Measurements from ENCODE around the gene PDE7B. TPM values are rescaled to one million over a fixed set of nuclear protein-coding genes. Genes with fewer than 3 reads are reported as not detected.
"Not testable (repeated sequence)": the region's sequence is repeated elsewhere in the genome, so short reads cannot be mapped to it uniquely, and the experiment has no call there.

Gene PDE7B
- polyA plus RNA-seq, 3 donors from 2014 or later: 0.14 TPM; not detected in 2

- no peak overlapping the region for H3K27ac Mint-ChIP-seq
- no peaks in the 10 kb centered on the region for H3K4me1 Mint-ChIP-seq
- peaks cover 0 to 1% (median 0%) of the 10 kb centered on the region in 6 donors for H3K9me3 Mint-ChIP-seq
Measured at GRCh38 chr6:136104556-136104955, 253.1 kb downstream of the PDE7B start.

DNA sequence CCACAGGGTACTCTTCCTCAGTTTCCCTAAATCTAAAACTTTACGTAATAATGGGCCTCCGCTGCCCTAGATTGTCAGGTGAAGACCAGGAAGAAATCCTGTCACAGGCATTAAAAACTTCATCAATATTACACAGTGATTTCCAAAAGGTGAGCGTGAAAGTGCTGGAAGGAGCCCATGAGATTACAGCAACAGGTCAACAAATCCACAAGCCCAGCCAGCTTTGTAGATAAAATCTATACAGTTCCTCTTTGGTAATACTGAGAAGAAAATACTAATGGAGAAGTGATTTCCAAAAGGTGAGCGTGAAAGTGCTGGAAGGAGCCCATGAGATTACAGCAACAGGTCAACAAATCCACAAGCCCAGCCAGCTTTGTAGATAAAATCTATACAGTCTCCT, 254.3 kb downstream of the PDE7B start:
- not testable (repeated sequence) for H3K4me1 Mint-ChIP-seq; H3K36me3 Mint-ChIP-seq; H3K27me3 Mint-ChIP-seq (ENCODE audit: low read depth in 3 of 3); H3K9me3 Mint-ChIP-seq; H3K4me3 Mint-ChIP-seq; H3K27ac Mint-ChIP-seq; DNase-seq

More at GRCh38 chr6:136104556-136104955, 253.1 kb downstream of the PDE7B start:
- Mint-ChIP-seq H3K4me3 (no peak overlapping the region), H3K36me3 (no peaks in the 10 kb centered on the region), H3K27me3 (ENCODE audit: low read depth in 3 of 3) (peaks cover 2 to 6% (median 4%) of the 10 kb centered on the region in 3 donors)
- no peak for DNase-seq

- H3K27me3 Mint-ChIP-seq (ENCODE audit: low read depth in 3 of 3): peaks cover 0 to 6% (median 1%) of the 10 kb centered on the region in 3 donors
- H3K36me3 Mint-ChIP-seq: peaks cover 0 to 3% (median 0%) of the 10 kb centered on the region in 3 donors
- no peak overlapping the region for H3K27ac Mint-ChIP-seq
- no peak overlapping the region for H3K4me3 Mint-ChIP-seq
- H3K9me3 Mint-ChIP-seq: peaks cover 0 to 2% (median 0%) of the 10 kb centered on the region in 6 donors
- DNase-seq: no peak
- H3K4me1 Mint-ChIP-seq: no peaks in the 10 kb centered on the region
Measured at GRCh38 chr6:136108361-136108945, 257.0 kb downstream of the PDE7B start.

DNA sequence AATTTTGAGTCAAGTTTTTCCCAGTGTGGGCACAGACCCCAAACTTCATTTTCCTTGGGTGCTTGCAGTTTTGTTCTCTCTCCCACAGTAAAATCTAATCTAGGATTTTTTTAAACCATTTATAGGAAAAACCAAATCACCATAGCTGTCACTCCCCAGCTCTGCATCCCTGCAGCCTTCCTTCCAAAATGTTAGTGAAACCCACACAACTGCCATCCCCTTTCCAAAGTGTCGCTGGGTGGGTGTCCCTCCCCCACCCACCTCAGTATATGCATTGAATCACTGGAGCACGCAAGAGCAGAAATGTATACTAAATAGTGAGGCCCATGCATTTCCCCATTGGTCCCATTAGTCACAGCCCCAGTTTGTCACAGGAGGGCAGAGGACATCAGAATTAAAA, 260.3 kb downstream of the PDE7B start:
- no peaks in the 10 kb centered on the region for H3K4me1 Mint-ChIP-seq
- no peak for DNase-seq
- H3K4me3 Mint-ChIP-seq: no peak overlapping the region
- H3K9me3 Mint-ChIP-seq: peaks cover 0 to 2% (median 0%) of the 10 kb centered on the region in 6 donors
- peaks cover 0 to 11% (median 1%) of the 10 kb centered on the region in 3 donors for H3K27me3 Mint-ChIP-seq (ENCODE audit: low read depth in 3 of 3)
- H3K27ac Mint-ChIP-seq: no peak overlapping the region
- peaks cover 0 to 3% (median 0%) of the 10 kb centered on the region in 3 donors for H3K36me3 Mint-ChIP-seq

- Mint-ChIP-seq H3K4me1 (no peaks in the 10 kb centered on the region), H3K9me3 (peaks cover 0 to 2% (median 0%) of the 10 kb centered on the region in 6 donors), H3K27me3 (ENCODE audit: low read depth in 3 of 3) (peaks cover 0 to 11% (median 1%) of the 10 kb centered on the region in 3 donors), H3K36me3 (peaks cover 0 to 3% (median 0%) of the 10 kb centered on the region in 3 donors), H3K4me3 (no peak overlapping the region), H3K27ac (no peak overlapping the region)
- no peak for DNase-seq
Measured at GRCh38 chr6:136112262-136112661, 260.8 kb downstream of the PDE7B start.

DNA sequence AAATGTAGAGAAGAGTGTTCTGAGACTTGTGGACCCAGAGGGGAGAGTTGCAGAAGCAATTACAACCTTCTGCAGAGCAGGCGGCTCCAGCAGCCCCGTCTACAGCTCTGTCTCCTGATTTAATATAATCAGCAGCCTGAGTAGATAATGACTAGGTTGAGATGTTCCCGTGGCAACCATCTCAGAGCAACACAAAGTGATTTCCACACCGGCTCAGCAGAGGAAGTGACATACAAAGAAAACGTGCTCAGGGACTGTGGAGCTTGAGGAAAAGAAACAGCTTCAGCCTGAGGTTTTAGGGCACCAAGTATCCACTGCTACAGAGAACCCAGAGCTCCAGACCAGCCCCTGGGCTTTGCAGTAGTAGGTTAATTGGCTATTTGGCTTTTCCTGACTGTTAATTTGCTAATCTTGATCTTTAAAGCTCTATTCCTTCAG, 262.3 kb downstream of the PDE7B start:
- H3K4me3 Mint-ChIP-seq: no peak overlapping the region
- no peak overlapping the region for H3K27ac Mint-ChIP-seq
- peaks cover 0 to 2% (median 0%) of the 10 kb centered on the region in 6 donors for H3K9me3 Mint-ChIP-seq
- peaks cover 0 to 3% (median 0%) of the 10 kb centered on the region in 3 donors for H3K36me3 Mint-ChIP-seq
- H3K27me3 Mint-ChIP-seq (ENCODE audit: low read depth in 3 of 3): peaks cover 0 to 11% (median 1%) of the 10 kb centered on the region in 3 donors
- no peaks in the 10 kb centered on the region for H3K4me1 Mint-ChIP-seq
- no peak for DNase-seq

- H3K9me3 Mint-ChIP-seq: peaks cover 0 to 2% (median 0%) of the 10 kb centered on the region in 6 donors
- no peaks in the 10 kb centered on the region for H3K4me1 Mint-ChIP-seq
- H3K36me3 Mint-ChIP-seq: peaks cover 0 to 3% (median 0%) of the 10 kb centered on the region in 3 donors
- no peak for DNase-seq
- H3K4me3 Mint-ChIP-seq: no peak overlapping the region
- peaks cover 0 to 11% (median 1%) of the 10 kb centered on the region in 3 donors for H3K27me3 Mint-ChIP-seq (ENCODE audit: low read depth in 3 of 3)
- no peak overlapping the region for H3K27ac Mint-ChIP-seq
Measured at GRCh38 chr6:136114661-136115060, 263.2 kb downstream of the PDE7B start.

DNA sequence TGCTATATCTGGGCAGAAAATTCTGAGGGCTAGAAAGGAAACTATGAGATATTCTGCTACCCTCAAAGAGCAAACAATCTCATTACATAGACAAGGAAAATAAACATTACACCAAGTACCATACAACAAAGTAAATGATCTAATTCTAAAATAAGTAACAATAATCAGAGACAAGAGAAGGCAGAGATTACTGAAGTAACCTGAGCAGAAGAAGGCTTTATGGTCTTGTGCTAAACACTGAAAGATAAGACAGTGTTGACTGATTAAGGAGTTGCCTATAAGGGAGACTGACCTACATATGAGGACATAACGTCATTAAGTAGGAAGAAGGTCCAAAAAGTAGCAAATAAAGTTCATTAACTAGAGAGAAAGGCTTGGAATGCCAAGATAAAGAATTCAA, 264.4 kb downstream of the PDE7B start:
- no peak for DNase-seq
- no peak overlapping the region for H3K4me3 Mint-ChIP-seq
- no peaks in the 10 kb centered on the region for H3K4me1 Mint-ChIP-seq
- H3K27me3 Mint-ChIP-seq (ENCODE audit: low read depth in 3 of 3): peaks cover 0 to 11% (median 1%) of the 10 kb centered on the region in 3 donors
- H3K9me3 Mint-ChIP-seq: peaks cover 0 to under 1% (median 0%) of the 10 kb centered on the region in 6 donors
- no peak overlapping the region for H3K27ac Mint-ChIP-seq
- peaks cover 0 to under 1% (median 0%) of the 10 kb centered on the region in 3 donors for H3K36me3 Mint-ChIP-seq

GRCh38 chr6:136117081-136117480, 265.6 kb downstream of the PDE7B start:
- Mint-ChIP-seq H3K4me3 (no peak overlapping the region), H3K4me1 (no peaks in the 10 kb centered on the region), H3K36me3 (no peaks in the 10 kb centered on the region), H3K27me3 (ENCODE audit: low read depth in 3 of 3) (peaks cover 0 to 5% (median 0%) of the 10 kb centered on the region in 3 donors), H3K9me3 (no peaks in the 10 kb centered on the region), H3K27ac (no peak overlapping the region)
- DNase-seq: no peak

DNA sequence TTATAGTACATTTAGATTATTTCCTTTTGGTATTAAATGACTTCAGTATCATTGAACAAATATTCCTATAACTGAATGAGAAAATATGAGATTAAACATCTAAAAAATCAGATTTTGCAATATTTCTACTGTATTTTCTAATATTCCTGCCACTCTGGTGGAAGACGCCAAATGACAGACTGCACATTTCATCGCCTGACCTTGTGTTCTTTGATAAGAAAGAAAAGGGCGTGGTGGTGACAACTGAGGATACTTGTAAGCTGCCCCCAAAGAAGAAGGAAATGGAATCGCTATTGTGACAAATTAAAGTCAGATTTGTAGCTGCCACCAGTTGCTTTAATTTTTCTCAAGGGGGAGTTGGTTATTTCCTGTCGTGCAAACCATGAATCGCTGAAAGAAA, 267.3 kb downstream of the PDE7B start:
- Mint-ChIP-seq H3K36me3 (no peaks in the 10 kb centered on the region), H3K27me3 (ENCODE audit: low read depth in 3 of 3) (peaks cover 0 to 7% (median 0%) of the 10 kb centered on the region in 3 donors), H3K27ac (no peak overlapping the region), H3K9me3 (no peaks in the 10 kb centered on the region), H3K4me3 (no peak overlapping the region), H3K4me1 (no peaks in the 10 kb centered on the region)
- DNase-seq: no peak

- no peaks in the 10 kb centered on the region for H3K36me3 Mint-ChIP-seq
- peaks cover 0 to 4% (median 1%) of the 10 kb centered on the region in 3 donors for H3K27me3 Mint-ChIP-seq (ENCODE audit: low read depth in 3 of 3)
- H3K4me1 Mint-ChIP-seq: no peaks in the 10 kb centered on the region
- no peak overlapping the region for H3K27ac Mint-ChIP-seq
- no peak for DNase-seq
- no peak overlapping the region for H3K4me3 Mint-ChIP-seq
- no peaks in the 10 kb centered on the region for H3K9me3 Mint-ChIP-seq
Measured at GRCh38 chr6:136123468-136123867, 272.0 kb downstream of the PDE7B start.

DNA sequence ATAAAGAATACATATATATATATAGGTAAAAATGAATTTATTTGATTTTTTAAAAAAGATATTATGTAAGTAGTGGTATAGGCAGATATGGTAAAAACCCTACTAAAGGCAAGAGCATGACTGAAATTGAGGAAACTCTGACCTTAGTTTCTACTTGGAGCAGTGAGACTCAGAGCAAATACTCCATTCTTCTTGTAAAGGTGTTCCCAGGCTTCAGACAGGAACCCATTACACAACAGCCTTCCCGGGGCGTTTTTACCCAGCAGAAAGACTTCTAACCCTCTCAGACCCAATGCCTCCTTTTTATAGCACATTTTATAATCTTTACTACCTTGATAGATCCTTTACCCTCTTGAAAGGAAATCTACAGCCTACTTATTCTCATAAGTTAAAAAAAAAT, 274.1 kb downstream of the PDE7B start:
- no peak overlapping the region for H3K4me3 Mint-ChIP-seq
- H3K9me3 Mint-ChIP-seq: no peaks in the 10 kb centered on the region
- DNase-seq: no peak
- H3K27ac Mint-ChIP-seq: no peak overlapping the region
- H3K36me3 Mint-ChIP-seq: no peaks in the 10 kb centered on the region
- H3K27me3 Mint-ChIP-seq (ENCODE audit: low read depth in 3 of 3): peaks cover 0 to 4% (median 1%) of the 10 kb centered on the region in 3 donors
- no peaks in the 10 kb centered on the region for H3K4me1 Mint-ChIP-seq

GRCh38 chr6:136127873-136128272, 276.4 kb downstream of the PDE7B start:
- no peak for DNase-seq
- Mint-ChIP-seq H3K36me3 (no peaks in the 10 kb centered on the region), H3K9me3 (no peaks in the 10 kb centered on the region), H3K4me1 (no peaks in the 10 kb centered on the region), H3K27ac (no peak overlapping the region), H3K4me3 (no peak overlapping the region), H3K27me3 (ENCODE audit: low read depth in 3 of 3) (peaks cover 0 to 2% (median 1%) of the 10 kb centered on the region in 3 donors)

DNA sequence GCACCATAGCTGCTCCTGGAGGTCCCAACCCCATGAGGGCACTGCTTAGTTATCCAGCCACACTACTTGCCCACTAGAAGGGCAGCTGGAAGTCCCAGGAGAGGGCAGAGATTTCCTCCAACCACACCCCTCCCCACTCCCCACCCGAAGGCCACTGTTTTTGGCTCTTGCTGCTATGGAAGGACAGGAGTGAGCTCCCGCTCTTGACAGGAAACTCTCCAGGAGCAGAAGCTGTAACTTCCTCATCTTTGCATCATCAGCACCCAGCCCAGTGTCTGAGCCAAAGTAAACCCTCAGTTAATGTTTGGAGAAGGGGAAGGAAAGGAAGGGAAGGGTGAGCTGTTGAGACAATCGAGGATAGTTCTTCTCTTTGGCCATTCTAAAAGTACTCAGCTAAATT, 277.9 kb downstream of the PDE7B start:
- H3K36me3 Mint-ChIP-seq: no peaks in the 10 kb centered on the region
- peaks cover 0 to 4% (median 1%) of the 10 kb centered on the region in 3 donors for H3K27me3 Mint-ChIP-seq (ENCODE audit: low read depth in 3 of 3)
- no peak overlapping the region for H3K4me3 Mint-ChIP-seq
- no peaks in the 10 kb centered on the region for H3K4me1 Mint-ChIP-seq
- DNase-seq: no peak
- no peaks in the 10 kb centered on the region for H3K9me3 Mint-ChIP-seq
- H3K27ac Mint-ChIP-seq: no peak overlapping the region

- Mint-ChIP-seq H3K27me3 (ENCODE audit: low read depth in 3 of 3) (peaks cover 0 to 3% (median 2%) of the 10 kb centered on the region in 3 donors), H3K4me3 (no peak overlapping the region), H3K4me1 (no peaks in the 10 kb centered on the region), H3K27ac (no peak overlapping the region), H3K9me3 (no peaks in the 10 kb centered on the region), H3K36me3 (no peaks in the 10 kb centered on the region)
- no peak for DNase-seq
Measured at GRCh38 chr6:136134268-136134667, 282.8 kb downstream of the PDE7B start.

Data from immature natural killer cell (primary cell).